Astrocyte of the cerebellum (primary cell): Measurements from ENCODE around the gene CLEC2A.
"Not testable (repeated sequence)": the region's sequence is repeated elsewhere in the genome, so short reads cannot be mapped to it uniquely, and the experiment has no call there.

Source experiments
- DNase-seq: peaks from one replicate; pipeline ENCODE4 v3.0.0-alpha.2; 2011; ENCODE audit warnings: low read depth
- H3K4me3 ChIP-seq: 2 replicates; pipeline ENCODE4 v1.5.1; 2011; ENCODE audit warnings: mild to moderate bottlenecking, low read depth, low read length, moderate library complexity
- CTCF ChIP-seq: IDR thresholded peaks from 2 replicates; pipeline ENCODE4 v1.5.1; 2012; ENCODE audit warnings: low read length, low read depth, moderate library complexity, mild to moderate bottlenecking; ENCODE audit errors: missing control alignments
- in situ Hi-C: cut with HindIII; loops from 2 replicates; pipeline ENCODE4 v1.10.0; 2017; ENCODE audit warnings: low sequenced_read_pairs

Gene CLEC2A

GRCh38 chr12:9880532-9881078, 51.6 kb downstream of the CLEC2A start:
- no peak for DNase-seq
- TF ChIP-seq CTCF, result no peak
- in situ Hi-C loops, result no loop called here
- no peak overlapping the region for H3K4me3 ChIP-seq

- DNase-seq, in situ Hi-C loops, H3K4me3 ChIP-seq: not testable (repeated sequence)
These were observed 56.0 kb downstream of the CLEC2A start for GRCh38 chr12:9876120-9876519.

GRCh38 chr12:9872742-9873141, 59.4 kb downstream of the CLEC2A start:
- no peak overlapping the region for H3K4me3 ChIP-seq
- no peak for DNase-seq
- TF ChIP-seq CTCF, result no peak
- in situ Hi-C loops, result no loop called here

GRCh38 chr12:9872162-9872561, 60.0 kb downstream of the CLEC2A start:
- TF ChIP-seq CTCF, result no peak
- no peak for DNase-seq
- no peak overlapping the region for H3K4me3 ChIP-seq
- in situ Hi-C loops, result no loop called here

DNA sequence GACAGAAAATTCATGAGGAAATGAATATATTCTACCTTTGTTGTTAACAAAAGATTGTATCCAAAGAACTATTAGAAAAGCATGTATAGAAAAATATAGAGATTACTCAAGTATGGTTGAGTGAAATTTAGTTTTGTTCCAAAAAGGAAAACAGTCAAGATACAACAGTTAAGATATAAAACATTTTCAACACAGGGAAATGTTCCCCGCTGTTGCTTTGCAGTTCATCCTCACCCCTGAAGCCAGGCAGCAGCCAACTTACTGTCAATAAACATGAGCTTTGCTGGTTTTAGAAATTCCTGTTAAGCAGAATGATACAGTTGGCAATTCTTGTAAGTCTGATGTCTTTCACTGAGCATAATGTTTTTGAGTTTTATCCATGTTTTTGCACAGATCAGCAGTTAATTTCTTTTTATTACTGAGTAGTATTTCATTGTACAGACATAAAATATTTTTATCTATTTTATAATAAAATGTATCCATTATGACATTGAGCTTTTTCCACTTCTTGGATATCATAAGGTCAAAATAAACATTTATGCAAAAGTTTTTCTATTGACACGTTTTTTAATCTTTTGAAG, 61.8 kb downstream of the CLEC2A start:
- no peak for TF ChIP-seq CTCF
- in situ Hi-C loops, result no loop called here
- no peak overlapping the region for H3K4me3 ChIP-seq
- no peak for DNase-seq

GRCh38 chr12:9869307-9870161, 62.6 kb downstream of the CLEC2A start, which contains the start of gene CLEC2B:
Gene CLEC2B, minus strand, starts transcription at chr12:9869354.
- peak; percentile 34 for DNase-seq
- in situ Hi-C loops, result no loop called here
- H3K4me3 ChIP-seq, result peak within 1 kb of the TSS; percentile 33
- no peak for TF ChIP-seq CTCF

DNA sequence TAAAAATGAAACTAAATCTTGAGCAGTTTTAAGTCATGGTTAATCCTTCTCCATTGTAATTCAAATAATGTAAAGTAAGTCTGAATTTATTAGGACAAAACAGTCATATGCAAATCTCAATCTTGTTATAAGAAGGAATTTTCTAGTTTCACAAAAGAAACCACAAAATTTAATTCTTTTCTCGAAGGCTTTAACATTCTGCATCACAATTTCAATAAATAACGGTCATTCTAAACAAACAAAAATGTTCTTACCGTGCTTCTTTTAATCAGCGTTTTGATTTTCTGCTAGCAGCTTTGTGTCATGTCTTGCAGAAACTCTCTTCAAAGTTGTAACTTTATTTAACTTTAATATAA, 63.2 kb downstream of the CLEC2A start:
- DNase-seq, result no peak
- peak overlapping the region; percentile 33 for H3K4me3 ChIP-seq
- in situ Hi-C loops, result no loop called here
- no peak for TF ChIP-seq CTCF
